PFSK-1 (cell line): ENCODE measurements around the gene C1orf74.

ENCODE experiments used
- FOXP2 ChIP-seq: optimal IDR thresholded peaks from 2 replicates; pipeline ENCODE3; 2011; ENCODE audit warnings: borderline replicate concordance, control low read depth, inconsistent platforms; ENCODE audit not compliant: insufficient read depth; ENCODE audit errors: extremely low read length, extremely low read depth
- POLR2AphosphoS5 ChIP-seq: IDR thresholded peaks from 2 replicates; pipeline ENCODE4 v1.6.1; 2012; ENCODE audit warnings: low read depth, mild to moderate bottlenecking, control low read depth, low read length, moderate library complexity
- SIN3A ChIP-seq: IDR thresholded peaks from 2 replicates; pipeline ENCODE4 v1.6.1; 2012; ENCODE audit warnings: mild to moderate bottlenecking, low read length, moderate library complexity, borderline replicate concordance; ENCODE audit not compliant: insufficient read depth
- TAF1 ChIP-seq: IDR thresholded peaks from 2 replicates; pipeline ENCODE4 v1.6.1; 2012; ENCODE audit warnings: low read length, control low read depth, borderline replicate concordance; ENCODE audit not compliant: insufficient read depth
- TF ChIP-seq, protein P1 (sequence below), 2 experiments: IDR thresholded peaks; 2 replicates each; pipeline versions ENCODE4 v1.6.1 to v1.8.0; 2011 to 2012; ENCODE audit warnings: low read depth in 2 of 2, low read length in 2 of 2, control low read depth in 1 of 2, inconsistent platforms in 1 of 2, mild to moderate bottlenecking in 1 of 2, moderate library complexity in 1 of 2; ENCODE audit not compliant: insufficient read depth in 1 of 2

The C1orf74 gene

DNA sequence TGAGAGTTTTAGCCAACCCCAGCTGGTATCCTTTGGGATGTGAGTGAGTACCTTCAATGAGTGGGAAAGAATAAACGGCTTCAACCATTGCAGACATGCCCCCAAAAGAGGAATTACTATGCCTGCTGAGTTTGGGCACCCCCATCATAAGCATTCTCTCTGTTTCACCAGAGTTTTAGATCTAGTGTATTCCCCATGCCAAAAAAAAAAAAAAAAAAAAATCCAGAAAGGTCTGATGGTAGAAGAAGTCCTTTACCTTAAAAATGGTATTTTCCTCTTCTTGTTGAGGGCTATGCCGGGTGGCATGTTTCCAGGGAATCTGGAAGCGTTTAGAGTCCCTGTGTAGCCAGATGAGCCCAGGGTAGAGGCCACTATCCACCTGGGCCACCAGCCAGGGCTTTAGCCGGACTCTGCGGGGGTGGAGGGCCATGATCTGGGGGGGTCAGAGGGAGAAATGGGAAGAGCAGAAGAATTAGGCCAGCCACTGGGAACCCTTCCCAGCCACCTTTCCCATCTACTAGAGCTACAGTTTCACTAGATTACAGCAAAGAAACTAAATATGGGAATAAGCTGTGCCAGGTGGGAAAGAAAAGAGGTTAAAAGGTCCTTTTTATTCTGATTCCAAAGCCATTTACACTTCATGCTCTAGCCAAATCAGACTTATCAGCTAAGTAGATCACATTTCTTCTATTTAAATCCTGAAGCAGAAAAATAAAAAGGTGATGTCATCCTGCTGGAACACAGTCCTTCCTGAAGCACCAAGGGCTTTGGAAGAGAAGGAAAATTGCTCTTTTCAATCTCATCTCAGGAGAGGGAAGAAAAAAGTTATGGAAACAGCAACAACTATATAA, 16.9 kb upstream of the C1orf74 start:
- no peak for TF ChIP-seq TAF1
- TF ChIP-seq, protein P1, sequence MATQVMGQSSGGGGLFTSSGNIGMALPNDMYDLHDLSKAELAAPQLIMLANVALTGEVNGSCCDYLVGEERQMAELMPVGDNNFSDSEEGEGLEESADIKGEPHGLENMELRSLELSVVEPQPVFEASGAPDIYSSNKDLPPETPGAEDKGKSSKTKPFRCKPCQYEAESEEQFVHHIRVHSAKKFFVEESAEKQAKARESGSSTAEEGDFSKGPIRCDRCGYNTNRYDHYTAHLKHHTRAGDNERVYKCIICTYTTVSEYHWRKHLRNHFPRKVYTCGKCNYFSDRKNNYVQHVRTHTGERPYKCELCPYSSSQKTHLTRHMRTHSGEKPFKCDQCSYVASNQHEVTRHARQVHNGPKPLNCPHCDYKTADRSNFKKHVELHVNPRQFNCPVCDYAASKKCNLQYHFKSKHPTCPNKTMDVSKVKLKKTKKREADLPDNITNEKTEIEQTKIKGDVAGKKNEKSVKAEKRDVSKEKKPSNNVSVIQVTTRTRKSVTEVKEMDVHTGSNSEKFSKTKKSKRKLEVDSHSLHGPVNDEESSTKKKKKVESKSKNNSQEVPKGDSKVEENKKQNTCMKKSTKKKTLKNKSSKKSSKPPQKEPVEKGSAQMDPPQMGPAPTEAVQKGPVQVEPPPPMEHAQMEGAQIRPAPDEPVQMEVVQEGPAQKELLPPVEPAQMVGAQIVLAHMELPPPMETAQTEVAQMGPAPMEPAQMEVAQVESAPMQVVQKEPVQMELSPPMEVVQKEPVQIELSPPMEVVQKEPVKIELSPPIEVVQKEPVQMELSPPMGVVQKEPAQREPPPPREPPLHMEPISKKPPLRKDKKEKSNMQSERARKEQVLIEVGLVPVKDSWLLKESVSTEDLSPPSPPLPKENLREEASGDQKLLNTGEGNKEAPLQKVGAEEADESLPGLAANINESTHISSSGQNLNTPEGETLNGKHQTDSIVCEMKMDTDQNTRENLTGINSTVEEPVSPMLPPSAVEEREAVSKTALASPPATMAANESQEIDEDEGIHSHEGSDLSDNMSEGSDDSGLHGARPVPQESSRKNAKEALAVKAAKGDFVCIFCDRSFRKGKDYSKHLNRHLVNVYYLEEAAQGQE (IDR thresholded peaks at IDR 0.05; ENCODE audit: insufficient read depth in 1 of 2, low read depth in 2 of 2, low read length in 2 of 2), result no peak
- no peak for TF ChIP-seq POLR2AphosphoS5
- no peak for TF ChIP-seq SIN3A
- TF ChIP-seq FOXP2, result no peak

DNA sequence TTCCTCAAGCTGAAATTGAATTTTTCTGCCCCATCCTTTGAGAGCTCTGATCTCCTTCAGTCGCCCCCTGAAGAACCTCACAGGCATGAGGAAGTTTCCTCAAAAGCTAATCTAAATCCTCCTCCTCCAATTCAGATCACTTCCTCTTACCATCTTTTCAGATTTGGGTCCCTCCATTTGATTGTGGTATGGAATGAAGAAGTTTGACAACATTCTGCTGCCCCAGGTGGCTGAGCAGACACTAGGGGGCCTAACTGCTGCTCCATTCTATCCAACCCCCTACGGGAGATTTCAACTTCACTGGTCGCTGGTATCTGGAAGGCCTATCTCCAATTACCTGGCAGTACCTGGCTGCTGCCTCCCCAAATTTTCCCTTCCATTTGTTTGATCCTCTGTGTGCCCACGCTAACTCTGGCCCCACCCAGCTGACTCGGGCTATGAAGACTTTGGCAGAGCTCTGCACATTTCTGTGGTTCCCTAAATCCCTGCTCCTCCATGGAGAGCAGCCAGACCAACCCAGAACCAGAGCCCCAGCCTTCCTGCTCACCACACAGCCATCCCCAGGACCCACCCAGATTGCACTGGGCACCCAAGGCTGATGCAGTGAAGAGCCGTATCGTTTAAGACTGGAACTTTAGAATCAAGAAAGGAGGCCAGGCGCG, 13.8 kb upstream of the C1orf74 start:
- TF ChIP-seq, protein P1 (IDR thresholded peaks at IDR 0.05; ENCODE audit: insufficient read depth in 1 of 2, low read depth in 2 of 2, low read length in 2 of 2), result no peak
- TF ChIP-seq FOXP2 (no peak), SIN3A (no peak), TAF1 (no peak), POLR2AphosphoS5 (no peak)

DNA sequence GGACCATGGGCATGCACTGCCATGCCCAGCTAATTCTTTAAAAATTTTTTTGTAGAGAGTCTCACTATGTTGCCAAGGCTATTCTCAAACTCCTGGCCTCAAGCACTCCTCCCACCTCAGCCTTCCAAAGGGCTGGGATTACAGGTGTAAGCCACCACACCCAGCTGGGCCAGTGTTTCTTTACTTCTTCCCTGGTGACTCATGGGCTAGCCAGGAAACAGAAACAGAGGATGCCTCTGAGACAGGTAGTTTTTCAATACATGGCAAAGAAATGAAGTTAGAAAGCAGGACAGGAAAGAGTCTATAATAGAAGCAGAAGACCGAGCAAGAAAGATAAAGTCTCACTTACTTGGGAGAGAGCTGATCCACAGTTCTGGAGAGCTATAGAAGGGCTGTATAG, 7.6 kb upstream of the C1orf74 start:
- no peak for TF ChIP-seq FOXP2
- no peak for TF ChIP-seq SIN3A
- TF ChIP-seq TAF1, result no peak
- TF ChIP-seq POLR2AphosphoS5, result no peak
- TF ChIP-seq, protein P1 (IDR thresholded peaks at IDR 0.05; ENCODE audit: insufficient read depth in 1 of 2, low read depth in 2 of 2, low read length in 2 of 2), result no peak

DNA sequence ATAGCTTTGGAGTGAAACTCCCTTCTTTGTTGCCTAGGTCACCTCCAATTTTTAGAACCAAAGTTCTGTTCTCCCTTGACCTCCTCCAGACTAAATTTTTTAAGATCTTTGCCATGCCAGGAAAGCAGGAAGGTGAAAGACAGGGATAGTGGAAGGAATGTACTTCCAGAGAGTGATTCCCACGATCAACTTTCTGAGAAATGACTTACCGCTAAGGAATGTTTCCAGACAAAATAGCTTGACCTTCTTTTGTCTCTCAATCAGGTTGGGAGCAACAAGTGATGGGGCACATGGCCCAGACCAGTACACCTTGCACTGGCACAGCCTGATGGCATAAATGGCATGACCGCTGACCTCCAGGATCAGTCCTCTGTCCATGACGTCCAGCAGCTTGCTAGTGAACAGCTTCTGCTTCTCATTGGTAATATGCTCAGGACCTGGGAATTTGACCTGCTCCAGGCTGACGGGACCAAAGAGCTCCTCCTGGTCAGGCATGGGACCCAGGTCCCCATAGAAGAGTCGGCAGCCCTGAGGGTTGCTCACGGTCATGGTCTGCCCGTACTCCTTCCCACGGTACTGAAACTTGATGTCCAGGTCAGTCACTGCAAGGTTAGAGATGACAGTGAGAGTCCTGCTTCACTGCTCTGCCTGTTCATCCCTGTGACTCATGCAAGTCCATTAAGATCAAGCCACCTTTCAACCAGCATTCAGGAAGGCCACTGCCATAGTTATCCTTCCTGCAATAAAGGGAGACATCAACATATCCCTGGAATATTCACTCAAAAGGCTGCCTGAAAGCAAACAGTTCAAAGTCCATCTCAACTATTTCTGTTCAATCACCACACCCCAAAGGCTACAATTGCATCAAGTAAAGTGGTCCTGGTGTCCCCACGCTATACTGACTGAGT, 6.2 kb upstream of the C1orf74 start:
- TF ChIP-seq, protein P1 (IDR thresholded peaks at IDR 0.05; ENCODE audit: insufficient read depth in 1 of 2, low read depth in 2 of 2, low read length in 2 of 2), result no peak
- no peak for TF ChIP-seq TAF1
